LNCaP clone FGC (cell line): ENCODE data around the gene KRTAP11-1.

Experiments used
- DNase-seq: peaks from one replicate; pipeline ENCODE4 v3.0.0-alpha.2; 2011; ENCODE audit warnings: low read depth
- H3K4me3 ChIP-seq: 2 replicates; pipeline ENCODE4 v1.5.1; 2011; ENCODE audit warnings: mild to moderate bottlenecking, low read depth, low read length, control low read depth
- TF ChIP-seq, protein P1 (sequence below): IDR thresholded peaks from 2 replicates; pipeline ENCODE4 v1.5.1; 2012; ENCODE audit warnings: mild to moderate bottlenecking; ENCODE audit not compliant: control insufficient read depth, insufficient read depth; ENCODE audit errors: extremely low read depth

KRTAP11-1 gene

DNA sequence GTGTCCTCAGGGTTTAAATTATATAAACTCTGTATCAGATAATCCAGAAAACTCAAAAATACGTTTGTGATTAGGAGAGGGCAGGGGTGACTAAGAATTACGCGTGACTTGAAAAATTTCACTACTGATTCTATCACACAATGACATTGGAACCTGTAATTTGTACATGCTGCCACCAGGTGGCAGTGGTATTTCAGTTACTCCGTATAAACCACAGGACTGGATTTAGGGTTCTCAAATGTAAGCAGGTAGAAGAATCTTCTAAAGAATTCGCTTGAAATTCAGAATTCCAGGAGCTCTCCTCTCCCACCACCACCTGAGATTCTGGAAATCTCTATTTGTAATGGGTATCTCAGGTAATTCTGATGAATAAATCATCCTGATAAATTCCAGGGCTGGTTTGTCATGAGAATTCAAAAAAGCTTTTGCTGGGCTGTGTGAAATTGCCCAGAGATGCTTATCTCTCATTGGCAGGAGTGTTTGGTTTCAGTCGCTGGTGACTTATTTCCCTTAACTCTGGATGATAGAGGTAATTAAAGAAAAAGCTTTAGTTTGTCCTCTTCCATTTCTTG lies 50.1 kb downstream of the KRTAP11-1 start:
- TF ChIP-seq, protein P1, sequence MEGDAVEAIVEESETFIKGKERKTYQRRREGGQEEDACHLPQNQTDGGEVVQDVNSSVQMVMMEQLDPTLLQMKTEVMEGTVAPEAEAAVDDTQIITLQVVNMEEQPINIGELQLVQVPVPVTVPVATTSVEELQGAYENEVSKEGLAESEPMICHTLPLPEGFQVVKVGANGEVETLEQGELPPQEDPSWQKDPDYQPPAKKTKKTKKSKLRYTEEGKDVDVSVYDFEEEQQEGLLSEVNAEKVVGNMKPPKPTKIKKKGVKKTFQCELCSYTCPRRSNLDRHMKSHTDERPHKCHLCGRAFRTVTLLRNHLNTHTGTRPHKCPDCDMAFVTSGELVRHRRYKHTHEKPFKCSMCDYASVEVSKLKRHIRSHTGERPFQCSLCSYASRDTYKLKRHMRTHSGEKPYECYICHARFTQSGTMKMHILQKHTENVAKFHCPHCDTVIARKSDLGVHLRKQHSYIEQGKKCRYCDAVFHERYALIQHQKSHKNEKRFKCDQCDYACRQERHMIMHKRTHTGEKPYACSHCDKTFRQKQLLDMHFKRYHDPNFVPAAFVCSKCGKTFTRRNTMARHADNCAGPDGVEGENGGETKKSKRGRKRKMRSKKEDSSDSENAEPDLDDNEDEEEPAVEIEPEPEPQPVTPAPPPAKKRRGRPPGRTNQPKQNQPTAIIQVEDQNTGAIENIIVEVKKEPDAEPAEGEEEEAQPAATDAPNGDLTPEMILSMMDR: peak; percentile 57
- no peak overlapping the region for H3K4me3 ChIP-seq
- DNase-seq: peak; percentile 3
